ENCODE data around the gene TAF5L. TPM values are rescaled to one million over a fixed set of nuclear protein-coding genes. Genes with fewer than 3 reads are reported as not detected.

TAF5L gene
- polyA plus RNA-seq, 1 donor (not counting 4 experiments of a cell fraction or from before 2014, with no cell fraction given): 23.7 TPM

DNA sequence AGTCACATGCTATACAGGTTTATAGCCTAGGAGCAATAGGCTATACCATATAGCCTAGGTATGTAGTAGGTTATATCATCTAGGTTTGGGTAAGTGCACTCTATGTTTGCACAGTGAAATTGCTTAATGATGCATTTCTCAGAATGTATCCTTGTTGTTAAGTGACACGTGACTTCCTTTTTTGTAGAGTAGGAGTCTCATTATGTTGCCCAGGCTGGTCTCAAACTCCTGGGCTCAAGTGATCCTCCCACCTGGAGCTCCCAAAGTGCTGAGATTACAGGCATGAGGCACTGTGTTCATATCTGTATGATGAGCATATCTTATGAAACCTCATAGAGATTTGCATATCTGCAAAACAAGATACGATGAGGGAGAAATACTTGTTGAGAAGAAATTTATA lies 53.6 kb downstream of the TAF5L start:
- Histone ChIP-seq H3K9me1 (ENCODE audit: control insufficient read depth, extremely low read depth, insufficient read depth, low read length) (no peaks in the 10 kb centered on the region), H3K4me3 (ENCODE audit: control insufficient read depth in 2 of 3, extremely low read depth in 1 of 3, insufficient read depth in 2 of 3, low read depth in 1 of 3, low read length in 3 of 3) (no peak overlapping the region), H3K27ac (ENCODE audit: control insufficient read depth, insufficient read depth, low read length) (no peak overlapping the region), H3K9ac (ENCODE audit: control insufficient read depth, extremely low read depth, insufficient read depth, low read length) (no peak overlapping the region), H3K79me2 (ENCODE audit: control insufficient read depth, insufficient read depth, low read length) (no peaks in the 10 kb centered on the region), H4K20me1 (ENCODE audit: control insufficient read depth, extremely low read depth, insufficient read depth, low read length) (no peaks in the 10 kb centered on the region), H2AFZ (ENCODE audit: control insufficient read depth, low read length) (no peak overlapping the region), H3K4me1 (ENCODE audit: control insufficient read depth, extremely low read depth, insufficient read depth, low read length) (peaks cover 3% of the 10 kb centered on the region), H3K4me2 (ENCODE audit: control insufficient read depth, extremely low read depth, insufficient read depth, low read depth, low read length) (no peak overlapping the region), H3K36me3 (ENCODE audit: control insufficient read depth in 2 of 2, extremely low read depth in 1 of 2, insufficient read depth in 2 of 2, low read length in 2 of 2) (no peaks in the 10 kb centered on the region), H3K27me3 (ENCODE audit: control insufficient read depth, extremely low read depth, insufficient read depth, low read length) (peaks cover 5% of the 10 kb centered on the region), H3K9me3 (ENCODE audit: control insufficient read depth, low read depth, low read length) (no peaks in the 10 kb centered on the region)
- DNase-seq (ENCODE audit: low read depth, low spot score) (no peak), FAIRE-seq (no peak)
- dilution Hi-C loops (cut with MboI; ENCODE audit: extremely low pct_ligation_motif_present, low sequenced_read_pairs): no loop called here
- TF ChIP-seq EZH2 (IDR thresholded peaks at IDR 0.05; ENCODE audit: low read length): no peak
- TF ChIP-seq, protein P1, sequence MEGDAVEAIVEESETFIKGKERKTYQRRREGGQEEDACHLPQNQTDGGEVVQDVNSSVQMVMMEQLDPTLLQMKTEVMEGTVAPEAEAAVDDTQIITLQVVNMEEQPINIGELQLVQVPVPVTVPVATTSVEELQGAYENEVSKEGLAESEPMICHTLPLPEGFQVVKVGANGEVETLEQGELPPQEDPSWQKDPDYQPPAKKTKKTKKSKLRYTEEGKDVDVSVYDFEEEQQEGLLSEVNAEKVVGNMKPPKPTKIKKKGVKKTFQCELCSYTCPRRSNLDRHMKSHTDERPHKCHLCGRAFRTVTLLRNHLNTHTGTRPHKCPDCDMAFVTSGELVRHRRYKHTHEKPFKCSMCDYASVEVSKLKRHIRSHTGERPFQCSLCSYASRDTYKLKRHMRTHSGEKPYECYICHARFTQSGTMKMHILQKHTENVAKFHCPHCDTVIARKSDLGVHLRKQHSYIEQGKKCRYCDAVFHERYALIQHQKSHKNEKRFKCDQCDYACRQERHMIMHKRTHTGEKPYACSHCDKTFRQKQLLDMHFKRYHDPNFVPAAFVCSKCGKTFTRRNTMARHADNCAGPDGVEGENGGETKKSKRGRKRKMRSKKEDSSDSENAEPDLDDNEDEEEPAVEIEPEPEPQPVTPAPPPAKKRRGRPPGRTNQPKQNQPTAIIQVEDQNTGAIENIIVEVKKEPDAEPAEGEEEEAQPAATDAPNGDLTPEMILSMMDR (optimal IDR thresholded peaks at IDR 0.05 in 1 of 3, IDR thresholded peaks at IDR 0.05 in 1 of 3, conservative IDR thresholded peaks at IDR 0.05 in 1 of 3; ENCODE audit: extremely low read depth in 1 of 3, insufficient read depth in 2 of 3, low read length in 3 of 3): no peak

DNA sequence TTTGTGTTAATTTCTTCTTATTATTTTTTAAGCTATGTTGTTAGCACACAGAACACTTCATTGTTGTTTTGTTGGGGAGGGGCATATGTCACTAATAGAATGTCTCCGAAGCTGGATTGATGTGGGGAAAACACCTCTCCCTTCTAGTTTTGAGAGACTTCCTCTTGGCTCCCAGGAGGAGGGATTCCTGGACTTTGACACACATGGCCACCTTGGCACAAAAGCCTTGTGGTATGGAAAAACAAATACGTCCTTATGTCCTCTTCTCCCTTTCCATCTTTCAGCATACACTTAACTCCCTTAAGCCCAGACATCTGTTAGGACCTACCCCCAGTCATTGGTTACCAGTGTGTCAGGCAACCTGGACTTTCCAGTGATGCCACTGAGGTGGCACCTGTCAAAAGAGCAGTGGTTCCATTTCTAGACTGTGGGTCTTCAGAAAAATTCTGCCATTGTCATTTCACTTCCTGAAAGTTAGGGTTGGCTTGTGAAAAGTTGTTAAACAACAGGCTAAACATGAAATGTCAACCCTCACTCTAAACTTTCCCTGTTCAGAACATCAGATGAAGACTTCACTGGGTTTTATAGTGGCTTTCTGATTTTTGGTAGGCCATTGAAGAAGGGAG lies 54.9 kb downstream of the TAF5L start:
- TF ChIP-seq, protein P1 (optimal IDR thresholded peaks at IDR 0.05 in 1 of 3, IDR thresholded peaks at IDR 0.05 in 1 of 3, conservative IDR thresholded peaks at IDR 0.05 in 1 of 3; ENCODE audit: extremely low read depth in 1 of 3, insufficient read depth in 2 of 3, low read length in 3 of 3): no peak
- TF ChIP-seq EZH2 (IDR thresholded peaks at IDR 0.05; ENCODE audit: low read length): no peak
- H2AFZ ChIP-seq (ENCODE audit: control insufficient read depth, low read length): no peak overlapping the region
- H3K27me3 ChIP-seq (ENCODE audit: control insufficient read depth, extremely low read depth, insufficient read depth, low read length): peaks cover 5% of the 10 kb centered on the region
- no peaks in the 10 kb centered on the region for H3K9me1 ChIP-seq (ENCODE audit: control insufficient read depth, extremely low read depth, insufficient read depth, low read length)
- no peak overlapping the region for H3K4me3 ChIP-seq (ENCODE audit: control insufficient read depth in 2 of 3, extremely low read depth in 1 of 3, insufficient read depth in 2 of 3, low read depth in 1 of 3, low read length in 3 of 3)
- FAIRE-seq (no peak), DNase-seq (ENCODE audit: low read depth, low spot score) (no peak)
- no peak overlapping the region for H3K4me2 ChIP-seq (ENCODE audit: control insufficient read depth, extremely low read depth, insufficient read depth, low read depth, low read length)
- no peaks in the 10 kb centered on the region for H3K36me3 ChIP-seq (ENCODE audit: control insufficient read depth in 2 of 2, extremely low read depth in 1 of 2, insufficient read depth in 2 of 2, low read length in 2 of 2)
- no peaks in the 10 kb centered on the region for H4K20me1 ChIP-seq (ENCODE audit: control insufficient read depth, extremely low read depth, insufficient read depth, low read length)
- H3K27ac ChIP-seq (ENCODE audit: control insufficient read depth, insufficient read depth, low read length): no peak overlapping the region
- dilution Hi-C loops (cut with MboI; ENCODE audit: extremely low pct_ligation_motif_present, low sequenced_read_pairs): no loop called here
- H3K9me3 ChIP-seq (ENCODE audit: control insufficient read depth, low read depth, low read length): no peaks in the 10 kb centered on the region
- no peaks in the 10 kb centered on the region for H3K79me2 ChIP-seq (ENCODE audit: control insufficient read depth, insufficient read depth, low read length)
- H3K4me1 ChIP-seq (ENCODE audit: control insufficient read depth, extremely low read depth, insufficient read depth, low read length): peaks cover 4% of the 10 kb centered on the region
- H3K9ac ChIP-seq (ENCODE audit: control insufficient read depth, extremely low read depth, insufficient read depth, low read length): no peak overlapping the region

Data from keratinocyte (primary cell).